Astrocyte of the cerebellum (primary cell): Measurements from ENCODE around the gene CD22.

ENCODE experiments used
- DNase-seq: peaks from one replicate; pipeline ENCODE4 v3.0.0-alpha.2; 2011; ENCODE audit warnings: low read depth
- H3K4me3 ChIP-seq: 2 replicates; pipeline ENCODE4 v1.5.1; 2011; ENCODE audit warnings: mild to moderate bottlenecking, low read depth, low read length, moderate library complexity
- CTCF ChIP-seq: IDR thresholded peaks from 2 replicates; pipeline ENCODE4 v1.5.1; 2012; ENCODE audit warnings: low read length, low read depth, moderate library complexity, mild to moderate bottlenecking; ENCODE audit errors: missing control alignments
- in situ Hi-C: cut with HindIII; loops from 2 replicates; pipeline ENCODE4 v1.10.0; 2017; ENCODE audit warnings: low sequenced_read_pairs

CD22 gene

GRCh38 chr19:35337984-35338296 lies 9.0 kb downstream of the CD22 start:
- no peak overlapping the region for H3K4me3 ChIP-seq
- TF ChIP-seq CTCF = no peak
- DNase-seq = no peak
- in situ Hi-C loops = no loop called here

- no peak for DNase-seq
- in situ Hi-C loops = no loop called here
- H3K4me3 ChIP-seq = no peak overlapping the region
- TF ChIP-seq CTCF = no peak
Measured at GRCh38 chr19:35340431-35340830, 11.4 kb downstream of the CD22 start.

GRCh38 chr19:35341006-35341405 lies 12.0 kb downstream of the CD22 start:
- in situ Hi-C loops = no loop called here
- no peak overlapping the region for H3K4me3 ChIP-seq
- no peak for TF ChIP-seq CTCF
- DNase-seq = no peak

- DNase-seq = no peak
- no peak for TF ChIP-seq CTCF
- H3K4me3 ChIP-seq = no peak overlapping the region
- in situ Hi-C loops = no loop called here
Measured at GRCh38 chr19:35341565-35342225, 12.7 kb downstream of the CD22 start.

GRCh38 chr19:35342430-35342829 lies 13.4 kb downstream of the CD22 start:
- DNase-seq = no peak

GRCh38 chr19:35344511-35345031 lies 15.6 kb downstream of the CD22 start:
- in situ Hi-C loops = no loop called here
- TF ChIP-seq CTCF = no peak
- no peak overlapping the region for H3K4me3 ChIP-seq
- DNase-seq = no peak

More at GRCh38 chr19:35342430-35342829, 13.4 kb downstream of the CD22 start:
- TF ChIP-seq CTCF = no peak
- no peak overlapping the region for H3K4me3 ChIP-seq
- in situ Hi-C loops = no loop called here
